PFSK-1 (cell line): ENCODE measurements around the gene OR52M1.

ENCODE experiments used
- FOXP2 ChIP-seq: optimal IDR thresholded peaks from 2 replicates; pipeline ENCODE3; 2011; ENCODE audit warnings: borderline replicate concordance, control low read depth, inconsistent platforms; ENCODE audit not compliant: insufficient read depth; ENCODE audit errors: extremely low read length, extremely low read depth
- POLR2AphosphoS5 ChIP-seq: IDR thresholded peaks from 2 replicates; pipeline ENCODE4 v1.6.1; 2012; ENCODE audit warnings: low read depth, mild to moderate bottlenecking, control low read depth, low read length, moderate library complexity
- REST ChIP-seq, 2 experiments: IDR thresholded peaks; 2 replicates each; pipeline versions ENCODE4 v1.6.1 to v1.8.0; 2011 to 2012; ENCODE audit warnings: low read depth in 2 of 2, low read length in 2 of 2, control low read depth in 1 of 2, inconsistent platforms in 1 of 2, mild to moderate bottlenecking in 1 of 2, moderate library complexity in 1 of 2; ENCODE audit not compliant: insufficient read depth in 1 of 2
- SIN3A ChIP-seq: IDR thresholded peaks from 2 replicates; pipeline ENCODE4 v1.6.1; 2012; ENCODE audit warnings: mild to moderate bottlenecking, low read length, moderate library complexity, borderline replicate concordance; ENCODE audit not compliant: insufficient read depth
- TAF1 ChIP-seq: IDR thresholded peaks from 2 replicates; pipeline ENCODE4 v1.6.1; 2012; ENCODE audit warnings: low read length, control low read depth, borderline replicate concordance; ENCODE audit not compliant: insufficient read depth

Gene OR52M1

GRCh38 chr11:4539603-4540219 is 5.3 kb upstream of the OR52M1 start:
- TF ChIP-seq SIN3A (no peak), FOXP2 (no peak), POLR2AphosphoS5 (no peak), TAF1 (no peak), REST (IDR thresholded peaks at IDR 0.05; ENCODE audit: insufficient read depth in 1 of 2, low read depth in 2 of 2, low read length in 2 of 2) (no peak)

GRCh38 chr11:4541071-4541470 is 3.9 kb upstream of the OR52M1 start:
- TF ChIP-seq TAF1 (no peak), POLR2AphosphoS5 (no peak), FOXP2 (no peak), REST (IDR thresholded peaks at IDR 0.05; ENCODE audit: insufficient read depth in 1 of 2, low read depth in 2 of 2, low read length in 2 of 2) (no peak), SIN3A (no peak)

- TF ChIP-seq FOXP2 (no peak), SIN3A (no peak), POLR2AphosphoS5 (no peak), REST (IDR thresholded peaks at IDR 0.05; ENCODE audit: insufficient read depth in 1 of 2, low read depth in 2 of 2, low read length in 2 of 2) (no peak), TAF1 (no peak)
Measured at GRCh38 chr11:4543561-4543960, 1.4 kb upstream of the OR52M1 start.

- no peak for TF ChIP-seq TAF1
- no peak for TF ChIP-seq FOXP2
- no peak for TF ChIP-seq POLR2AphosphoS5
- no peak for TF ChIP-seq SIN3A
- TF ChIP-seq REST (IDR thresholded peaks at IDR 0.05; ENCODE audit: insufficient read depth in 1 of 2, low read depth in 2 of 2, low read length in 2 of 2) = no peak
Measured at GRCh38 chr11:4546878-4547277, 1.9 kb downstream of the OR52M1 start.

GRCh38 chr11:4547416-4547815 is 2.4 kb downstream of the OR52M1 start:
- TF ChIP-seq TAF1 (no peak), REST (IDR thresholded peaks at IDR 0.05; ENCODE audit: insufficient read depth in 1 of 2, low read depth in 2 of 2, low read length in 2 of 2) (no peak), FOXP2 (no peak), SIN3A (no peak), POLR2AphosphoS5 (no peak)
